Measurements from ENCODE around the gene SLC29A1. TPM values are rescaled to one million over a fixed set of nuclear protein-coding genes. Genes with fewer than 3 reads are reported as not detected.

The SLC29A1 gene
- total RNA-seq, 1 donor from 2014 or later, result 36.1 TPM

DNA sequence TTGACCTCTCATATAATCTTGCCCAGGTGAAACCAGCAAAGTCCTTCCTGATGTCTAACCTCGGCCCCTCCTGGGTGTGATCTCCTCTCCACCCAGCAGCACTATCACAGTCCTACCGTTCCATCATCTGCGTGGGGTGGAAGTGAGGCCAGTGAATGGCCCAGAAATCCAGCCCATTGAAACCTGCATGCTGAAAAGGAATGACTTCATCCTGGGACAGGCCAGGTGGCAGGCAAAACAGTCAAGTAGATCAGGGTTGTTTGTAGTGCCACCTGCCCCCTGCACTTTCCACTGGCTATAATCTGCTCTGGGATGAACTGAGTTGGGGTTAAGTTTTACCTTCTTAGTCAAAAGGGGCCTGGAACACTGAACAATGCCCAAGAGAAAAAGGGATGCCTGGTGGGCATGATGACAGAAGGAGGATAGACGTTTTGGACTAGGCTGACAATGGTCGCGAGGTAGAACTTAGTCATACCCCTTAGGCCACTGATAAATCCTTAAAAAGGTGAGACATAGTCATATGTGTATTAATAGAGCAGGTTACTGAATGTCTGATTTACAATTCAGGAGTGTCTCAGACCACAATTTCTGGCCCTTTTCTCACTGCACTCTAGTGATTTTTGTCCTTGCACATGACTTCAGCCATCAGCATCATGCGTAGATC lies 15.4 kb downstream of the SLC29A1 start:
- TF ChIP-seq, protein P1, sequence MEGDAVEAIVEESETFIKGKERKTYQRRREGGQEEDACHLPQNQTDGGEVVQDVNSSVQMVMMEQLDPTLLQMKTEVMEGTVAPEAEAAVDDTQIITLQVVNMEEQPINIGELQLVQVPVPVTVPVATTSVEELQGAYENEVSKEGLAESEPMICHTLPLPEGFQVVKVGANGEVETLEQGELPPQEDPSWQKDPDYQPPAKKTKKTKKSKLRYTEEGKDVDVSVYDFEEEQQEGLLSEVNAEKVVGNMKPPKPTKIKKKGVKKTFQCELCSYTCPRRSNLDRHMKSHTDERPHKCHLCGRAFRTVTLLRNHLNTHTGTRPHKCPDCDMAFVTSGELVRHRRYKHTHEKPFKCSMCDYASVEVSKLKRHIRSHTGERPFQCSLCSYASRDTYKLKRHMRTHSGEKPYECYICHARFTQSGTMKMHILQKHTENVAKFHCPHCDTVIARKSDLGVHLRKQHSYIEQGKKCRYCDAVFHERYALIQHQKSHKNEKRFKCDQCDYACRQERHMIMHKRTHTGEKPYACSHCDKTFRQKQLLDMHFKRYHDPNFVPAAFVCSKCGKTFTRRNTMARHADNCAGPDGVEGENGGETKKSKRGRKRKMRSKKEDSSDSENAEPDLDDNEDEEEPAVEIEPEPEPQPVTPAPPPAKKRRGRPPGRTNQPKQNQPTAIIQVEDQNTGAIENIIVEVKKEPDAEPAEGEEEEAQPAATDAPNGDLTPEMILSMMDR (IDR thresholded peaks at IDR 0.05; ENCODE audit: insufficient read depth, low read length, poor library complexity, severe bottlenecking), result no peak
- Histone ChIP-seq H3K27me3 (ENCODE audit: control insufficient read depth, insufficient read depth, low read length) (no peaks in the 10 kb centered on the region), H3K4me3 (ENCODE audit: low read depth, low read length) (no peak overlapping the region), H3K36me3 (ENCODE audit: control insufficient read depth, insufficient read depth, low read length) (no peaks in the 10 kb centered on the region)
- no peak for DNase-seq (ENCODE audit: low read depth)

DNA sequence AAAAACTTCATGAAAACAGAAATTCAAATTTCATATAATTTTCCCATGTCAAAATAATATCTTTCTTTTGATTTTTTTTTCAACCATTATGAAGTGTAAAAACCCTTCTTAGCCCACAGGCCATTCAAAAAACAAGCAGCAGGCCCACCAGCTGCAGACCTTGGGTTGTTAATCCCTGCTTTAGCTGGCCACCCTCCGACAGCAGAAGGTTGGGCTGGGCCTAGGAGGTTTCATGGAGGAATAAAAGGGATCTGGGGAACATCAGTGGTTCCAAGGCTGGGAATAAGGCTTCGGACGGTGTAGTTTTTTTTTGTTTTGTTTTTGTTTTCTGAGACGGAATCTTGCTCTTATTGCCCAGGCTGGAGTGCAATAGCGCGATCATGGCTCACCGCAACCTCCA lies 19.9 kb downstream of the SLC29A1 start:
- DNase-seq (ENCODE audit: low read depth), result no peak
- Histone ChIP-seq H3K4me3 (ENCODE audit: low read depth, low read length) (no peak overlapping the region), H3K27me3 (ENCODE audit: control insufficient read depth, insufficient read depth, low read length) (no peaks in the 10 kb centered on the region), H3K36me3 (ENCODE audit: control insufficient read depth, insufficient read depth, low read length) (no peaks in the 10 kb centered on the region)
- TF ChIP-seq, protein P1 (IDR thresholded peaks at IDR 0.05; ENCODE audit: insufficient read depth, low read length, poor library complexity, severe bottlenecking), result no peak

DNA sequence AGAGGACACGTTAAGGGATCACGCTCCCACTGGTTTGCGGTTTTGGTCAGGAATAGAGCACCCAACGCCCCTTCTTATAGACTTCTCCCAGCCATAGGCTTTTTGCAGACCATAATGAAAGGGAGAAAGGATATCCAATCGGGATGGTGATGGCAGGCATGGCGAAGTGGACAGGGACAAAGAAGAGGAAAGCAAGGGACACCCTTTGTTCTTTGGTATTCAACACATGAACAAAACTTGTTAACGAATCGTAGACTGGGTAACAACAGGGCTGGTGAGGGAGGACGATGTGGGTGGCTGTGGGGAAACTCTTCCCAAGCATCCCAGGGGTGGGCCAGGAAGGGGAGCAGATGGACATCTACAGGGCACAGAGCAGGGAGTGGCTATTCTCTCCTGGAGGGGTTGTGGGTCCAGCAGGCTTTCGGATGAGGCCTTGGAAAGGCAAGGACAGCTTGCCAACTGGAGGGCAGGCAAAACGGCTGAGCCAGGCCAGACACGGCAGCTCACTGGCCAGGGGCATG lies 22.1 kb downstream of the SLC29A1 start:
- TF ChIP-seq, protein P1 (IDR thresholded peaks at IDR 0.05; ENCODE audit: insufficient read depth, low read length, poor library complexity, severe bottlenecking), result no peak
- no peak for DNase-seq (ENCODE audit: low read depth)
- Histone ChIP-seq H3K36me3 (ENCODE audit: control insufficient read depth, insufficient read depth, low read length) (peaks cover 5% of the 10 kb centered on the region), H3K27me3 (ENCODE audit: control insufficient read depth, insufficient read depth, low read length) (no peaks in the 10 kb centered on the region), H3K4me3 (ENCODE audit: low read depth, low read length) (peak overlapping the region; percentile 80)

DNA sequence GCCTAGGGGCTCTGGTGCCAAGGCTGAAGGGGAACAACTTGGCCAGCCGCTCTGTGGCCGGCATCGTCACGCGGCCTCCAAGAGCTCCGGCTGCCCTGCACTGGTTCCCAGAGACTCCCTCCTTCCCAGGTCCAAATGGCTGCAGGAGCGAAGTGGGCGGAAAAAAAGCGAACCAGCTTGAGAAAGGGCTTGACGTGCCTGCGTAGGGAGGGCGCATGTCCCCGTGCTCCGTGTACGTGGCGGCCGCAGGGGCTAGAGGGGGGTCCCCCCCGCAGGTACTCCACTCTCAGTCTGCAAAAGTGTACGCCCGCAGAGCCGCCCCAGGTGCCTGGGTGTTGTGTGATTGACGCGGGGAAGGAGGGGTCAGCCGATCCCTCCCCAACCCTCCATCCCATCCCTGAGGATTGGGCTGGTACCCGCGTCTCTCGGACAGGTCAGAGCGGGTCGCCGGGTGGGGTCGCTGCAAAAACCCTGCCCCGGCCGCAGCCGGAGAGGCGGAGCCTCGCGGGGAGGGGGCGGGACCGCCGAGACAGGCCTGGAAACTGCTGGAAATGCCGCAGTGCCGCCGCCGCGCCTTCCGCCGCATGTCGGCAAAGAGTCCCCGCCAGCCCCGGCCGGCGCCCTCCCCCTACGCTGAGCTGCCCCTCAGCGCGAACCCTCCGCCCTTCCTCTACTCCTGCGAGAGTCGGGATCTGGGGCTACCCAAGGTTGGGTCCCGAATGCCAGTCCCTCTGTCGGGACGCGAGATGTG lies 22.7 kb downstream of the SLC29A1 start:
- DNase-seq (ENCODE audit: low read depth), result no peak
- Histone ChIP-seq H3K4me3 (ENCODE audit: low read depth, low read length) (peak overlapping the region; percentile 80), H3K36me3 (ENCODE audit: control insufficient read depth, insufficient read depth, low read length) (peaks cover 7% of the 10 kb centered on the region), H3K27me3 (ENCODE audit: control insufficient read depth, insufficient read depth, low read length) (no peaks in the 10 kb centered on the region)
- TF ChIP-seq, protein P1 (IDR thresholded peaks at IDR 0.05; ENCODE audit: insufficient read depth, low read length, poor library complexity, severe bottlenecking), result peak; percentile 27

DNA sequence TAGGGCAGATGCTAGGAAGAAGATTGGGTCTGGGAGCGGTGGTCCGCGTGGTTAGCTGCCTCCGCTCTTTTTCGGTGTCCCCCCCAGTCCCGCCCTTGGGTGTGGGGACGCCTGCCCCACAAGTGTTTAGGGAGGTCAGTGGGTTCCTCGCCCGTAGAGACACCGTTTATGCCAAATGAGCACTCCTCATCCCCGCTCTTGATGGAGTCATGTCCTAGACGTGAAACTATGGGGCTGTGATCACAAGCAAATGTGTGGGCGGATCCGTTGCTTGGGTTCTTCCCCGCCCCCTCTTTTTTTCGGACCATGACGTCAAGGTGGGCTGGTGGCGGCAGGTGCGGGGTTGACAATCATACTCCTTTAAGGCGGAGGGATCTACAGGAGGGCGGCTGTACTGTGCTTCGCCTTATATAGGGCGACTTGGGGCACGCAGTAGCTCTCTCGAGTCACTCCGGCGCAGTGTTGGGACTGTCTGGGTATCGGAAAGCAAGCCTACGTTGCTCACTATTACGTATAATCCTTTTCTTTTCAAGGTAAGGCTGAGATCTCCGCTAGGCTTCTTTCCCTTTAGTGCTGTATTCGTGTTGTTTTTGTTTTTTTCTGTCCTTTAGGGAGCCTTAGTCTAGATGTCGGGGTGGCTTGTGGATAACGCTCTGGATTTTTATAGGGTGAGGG lies 23.4 kb downstream of the SLC29A1 start, which contains the start of gene HSP90AB1:
Gene HSP90AB1, plus strand, starts transcription at position 439 of the 675 bp plus-strand sequence. CDS start 1,529 bp downstream, outside the sequence.
- TF ChIP-seq, protein P1 (IDR thresholded peaks at IDR 0.05; ENCODE audit: insufficient read depth, low read length, poor library complexity, severe bottlenecking), result no peak
- Histone ChIP-seq H3K27me3 (ENCODE audit: control insufficient read depth, insufficient read depth, low read length) (no peaks in the 10 kb centered on the region), H3K36me3 (ENCODE audit: control insufficient read depth, insufficient read depth, low read length) (peaks cover 11% of the 10 kb centered on the region), H3K4me3 (ENCODE audit: low read depth, low read length) (peak within 1 kb of the TSS; percentile 80)
- peak; percentile 95 for DNase-seq (ENCODE audit: low read depth)
